GM12873 (cell line): ENCODE results near the gene FKBP9.

Experiments used
- TF ChIP-seq, protein P1 (sequence below): IDR thresholded peaks from 2 replicates; pipeline ENCODE4 v1.5.1; 2012; ENCODE audit warnings: low read depth, mild to moderate bottlenecking, moderate library complexity, low read length, control low read depth; ENCODE audit not compliant: insufficient read depth; ENCODE audit errors: missing control alignments

Gene FKBP9

GRCh38 chr7:33039903-33040292, 82.7 kb downstream of the FKBP9 start:
- TF ChIP-seq, protein P1, sequence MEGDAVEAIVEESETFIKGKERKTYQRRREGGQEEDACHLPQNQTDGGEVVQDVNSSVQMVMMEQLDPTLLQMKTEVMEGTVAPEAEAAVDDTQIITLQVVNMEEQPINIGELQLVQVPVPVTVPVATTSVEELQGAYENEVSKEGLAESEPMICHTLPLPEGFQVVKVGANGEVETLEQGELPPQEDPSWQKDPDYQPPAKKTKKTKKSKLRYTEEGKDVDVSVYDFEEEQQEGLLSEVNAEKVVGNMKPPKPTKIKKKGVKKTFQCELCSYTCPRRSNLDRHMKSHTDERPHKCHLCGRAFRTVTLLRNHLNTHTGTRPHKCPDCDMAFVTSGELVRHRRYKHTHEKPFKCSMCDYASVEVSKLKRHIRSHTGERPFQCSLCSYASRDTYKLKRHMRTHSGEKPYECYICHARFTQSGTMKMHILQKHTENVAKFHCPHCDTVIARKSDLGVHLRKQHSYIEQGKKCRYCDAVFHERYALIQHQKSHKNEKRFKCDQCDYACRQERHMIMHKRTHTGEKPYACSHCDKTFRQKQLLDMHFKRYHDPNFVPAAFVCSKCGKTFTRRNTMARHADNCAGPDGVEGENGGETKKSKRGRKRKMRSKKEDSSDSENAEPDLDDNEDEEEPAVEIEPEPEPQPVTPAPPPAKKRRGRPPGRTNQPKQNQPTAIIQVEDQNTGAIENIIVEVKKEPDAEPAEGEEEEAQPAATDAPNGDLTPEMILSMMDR = no peak

DNA sequence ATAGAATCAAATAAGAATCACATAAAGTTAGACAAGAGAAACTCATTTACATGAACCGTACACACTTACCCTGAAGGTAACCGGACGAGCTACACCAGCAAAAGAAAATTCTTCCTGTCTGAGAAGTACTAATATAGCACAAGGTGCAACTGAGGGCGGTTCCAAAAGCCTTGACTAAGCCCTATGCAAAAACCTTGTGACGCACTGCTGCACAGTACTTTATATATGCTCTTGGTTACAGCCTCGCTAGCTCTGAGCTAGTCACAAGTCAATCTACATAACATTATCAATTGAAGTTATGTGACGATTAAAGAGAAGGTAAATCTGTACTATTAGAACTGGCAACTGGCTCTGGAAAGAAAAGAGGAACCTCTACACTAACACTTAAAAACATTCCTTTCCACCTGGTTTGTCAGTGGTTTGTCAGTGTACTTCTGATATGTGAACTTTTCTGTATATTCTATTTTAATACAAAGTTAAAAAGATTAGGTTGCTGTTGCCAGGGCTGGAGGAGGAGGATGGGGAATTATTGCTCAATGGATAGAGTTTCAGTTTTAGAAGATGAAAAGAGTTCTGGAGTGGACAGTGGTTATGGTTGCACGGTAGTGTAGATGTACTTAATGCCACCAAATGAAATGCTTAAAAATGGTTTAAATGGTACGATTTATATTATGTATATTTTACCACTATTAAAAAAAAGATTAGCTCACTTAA, 83.7 kb downstream of the FKBP9 start:
- TF ChIP-seq, protein P1 = no peak

DNA sequence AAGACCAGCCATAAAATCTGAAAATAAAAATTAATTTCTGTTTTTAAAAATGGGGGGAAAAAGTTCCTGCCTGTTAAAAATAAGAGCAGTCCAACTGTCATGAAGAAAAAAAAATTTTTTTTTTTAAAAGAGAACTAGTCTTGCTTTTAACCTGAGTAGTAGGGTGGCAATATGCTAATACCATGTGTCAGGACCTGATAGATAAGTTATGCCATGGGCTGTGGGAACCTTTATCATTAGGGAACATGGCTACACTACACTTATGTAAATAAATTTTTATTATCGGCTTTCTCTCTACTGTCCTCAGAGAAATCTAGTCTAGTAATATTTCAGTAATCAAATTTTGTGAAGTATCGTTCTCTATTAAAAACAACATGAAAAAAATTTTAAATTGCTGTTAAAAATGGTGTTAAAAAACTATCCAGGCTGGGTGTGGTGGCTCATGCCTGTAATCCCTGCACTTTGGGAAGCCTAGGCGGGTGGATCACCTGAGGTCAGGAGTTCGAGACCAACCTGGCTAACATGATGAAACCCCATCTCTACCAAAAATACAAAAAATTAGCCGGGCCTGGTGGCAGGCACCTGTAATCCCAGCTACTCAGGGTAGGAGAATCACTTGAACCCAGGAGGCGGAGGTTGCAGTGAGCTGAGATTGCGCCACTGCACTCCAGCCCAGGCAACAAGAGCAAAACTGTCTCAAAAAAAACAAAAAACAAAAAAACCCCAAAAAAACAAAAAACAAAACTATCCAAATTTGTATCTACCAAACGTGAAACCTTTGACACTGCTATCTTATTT, 84.6 kb downstream of the FKBP9 start:
- TF ChIP-seq, protein P1 = no peak

DNA sequence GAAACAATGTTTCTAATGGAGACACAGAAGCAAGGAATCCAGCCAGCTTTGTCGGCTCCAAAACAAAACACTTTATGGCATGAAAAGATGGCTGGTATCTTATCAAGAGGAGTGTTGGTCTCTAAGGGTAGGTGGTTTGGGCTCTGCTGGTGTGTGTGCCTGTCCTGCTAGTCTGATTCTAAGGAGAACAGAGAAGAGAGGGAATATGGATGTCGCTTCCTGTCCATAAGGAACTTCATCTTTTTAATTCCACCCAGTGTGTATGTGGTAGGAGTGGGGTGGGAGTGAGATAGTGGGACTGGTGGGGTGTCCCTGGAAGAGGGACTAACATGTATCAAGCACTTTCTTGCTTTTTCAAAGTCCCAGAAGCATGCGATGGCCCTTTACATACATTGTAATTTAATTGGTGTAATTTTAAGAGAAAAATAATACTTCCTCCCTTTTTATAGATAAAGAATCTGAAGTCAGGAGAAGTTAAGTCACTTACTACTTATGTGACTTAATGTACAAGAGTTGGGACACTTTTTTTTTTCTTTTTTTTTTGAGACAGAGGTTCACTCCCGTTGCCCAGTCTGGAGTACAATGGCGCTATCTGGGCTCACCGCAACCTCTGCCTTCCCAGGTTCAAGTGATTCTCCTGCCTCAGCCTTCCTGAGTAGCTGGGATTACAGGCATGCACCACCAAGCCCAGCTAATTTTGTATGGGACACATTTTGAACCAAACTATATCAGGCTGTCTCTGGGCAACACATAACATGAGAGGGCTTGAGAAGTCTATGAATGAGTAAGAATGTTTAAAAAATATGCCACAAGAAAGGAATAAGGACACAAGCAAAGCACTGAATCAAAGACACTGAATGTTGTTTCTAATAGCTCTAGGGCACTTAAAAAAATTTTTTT, 86.5 kb downstream of the FKBP9 start:
- TF ChIP-seq, protein P1 = no peak

DNA sequence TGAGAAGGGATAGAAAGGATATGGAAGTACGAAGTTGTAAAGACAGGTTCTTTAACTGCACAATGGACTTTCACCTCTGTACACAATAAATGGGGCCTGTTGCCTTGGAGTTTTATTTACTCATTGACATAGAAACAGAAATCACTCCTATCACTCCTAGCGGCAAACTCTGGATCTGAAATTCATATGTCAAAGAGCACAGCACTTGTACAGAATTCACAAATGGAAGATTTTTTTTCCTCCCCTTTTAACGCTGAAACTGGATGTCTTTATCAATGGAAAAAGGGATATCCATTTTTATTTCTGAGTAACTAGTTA, 87.1 kb downstream of the FKBP9 start:
- TF ChIP-seq, protein P1 = no peak

- TF ChIP-seq, protein P1 = no peak
Measured at GRCh38 chr7:33044986-33045385, 87.7 kb downstream of the FKBP9 start.

DNA sequence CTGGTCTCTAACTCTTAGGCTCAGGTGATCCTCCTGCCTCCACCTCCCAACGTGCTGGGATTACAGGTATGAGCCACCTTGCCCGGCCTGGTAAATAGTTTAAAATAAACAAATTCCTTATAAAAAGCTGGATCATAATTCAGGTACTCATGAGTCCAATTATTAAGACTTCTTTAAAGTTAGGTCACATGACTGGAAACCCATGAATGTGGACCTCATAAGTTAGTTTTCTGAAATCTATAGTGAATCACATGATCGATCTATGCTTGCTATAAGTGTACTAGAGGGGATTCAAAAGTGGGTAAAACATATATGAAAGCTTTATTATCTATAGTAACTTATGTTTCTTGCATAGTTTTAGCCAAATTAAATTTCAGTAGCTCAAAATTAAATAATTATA, 91.0 kb downstream of the FKBP9 start:
- TF ChIP-seq, protein P1 = no peak
